ENCODE measurements around the gene EHMT2.
A peak's percentile ranks its signal among the peaks of the same experiment; 100 is the strongest.
"Not testable (repeated sequence)": the region's sequence is repeated elsewhere in the genome, so short reads cannot be mapped to it uniquely, and the experiment has no call there.

Gene EHMT2

DNA sequence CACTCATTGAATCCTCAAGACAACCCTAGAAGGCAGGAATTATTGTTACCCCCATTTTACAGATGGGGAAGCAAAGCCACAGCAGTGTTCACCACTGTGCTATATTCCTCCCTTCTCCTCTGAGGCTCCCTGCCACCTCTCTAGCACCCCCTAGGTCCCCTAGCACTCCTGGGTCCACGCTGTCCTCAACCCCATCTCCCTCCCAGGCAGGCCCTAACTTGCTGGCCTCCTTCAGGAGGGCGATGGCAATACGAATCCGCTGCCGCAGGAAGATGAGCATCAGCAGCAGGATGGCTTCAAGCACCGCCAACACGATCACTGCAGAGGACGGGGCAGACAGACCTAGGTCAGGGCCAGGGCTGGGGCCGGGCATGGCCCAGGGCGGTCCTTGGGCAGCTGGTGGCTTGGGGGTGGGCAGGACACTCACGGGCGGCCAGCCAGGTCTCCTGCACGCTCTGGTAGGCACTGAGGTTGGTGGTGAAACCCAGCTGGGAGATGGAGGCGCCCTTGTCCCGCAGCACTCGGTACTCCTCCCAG is 27.0 kb downstream of the EHMT2 start:
- DNase-seq (ENCODE audit: low read depth in 2 of 2) = no peak

DNA sequence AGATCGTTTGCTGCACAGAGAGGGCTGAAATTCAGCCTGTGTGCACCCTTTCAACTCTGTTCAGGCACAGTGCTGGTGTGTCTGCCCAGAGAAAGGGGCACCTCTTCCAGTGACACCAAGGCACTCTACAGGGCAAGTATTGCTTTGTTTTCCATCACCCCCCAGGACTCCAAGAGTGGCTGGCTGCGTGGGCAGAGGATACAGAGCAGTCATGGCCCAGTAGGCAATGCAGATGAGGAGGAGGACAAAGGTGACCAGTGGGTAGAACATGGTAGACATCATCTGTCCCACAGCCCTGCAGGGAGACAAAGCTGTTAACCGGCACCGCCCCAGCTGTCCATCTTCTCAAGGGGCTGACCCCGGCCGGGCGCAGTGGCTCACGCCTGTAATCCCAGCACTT is 28.2 kb downstream of the EHMT2 start:
- DNase-seq (ENCODE audit: low read depth in 2 of 2) = no peak

DNA sequence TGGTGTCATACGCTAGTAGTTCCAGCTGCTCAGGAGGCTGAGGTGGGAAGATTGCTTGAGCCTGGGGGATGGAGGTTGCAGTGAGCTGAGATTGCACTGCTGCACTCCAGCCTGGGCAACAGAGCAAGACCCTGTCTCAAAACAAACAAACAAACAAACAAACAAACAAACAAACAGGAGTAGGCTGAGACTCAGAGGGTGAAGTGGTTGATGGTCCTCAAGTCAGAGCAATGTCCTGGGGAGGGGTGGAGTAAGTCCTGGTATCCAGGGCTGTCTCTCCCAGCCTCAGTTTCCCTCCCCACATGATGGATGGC is 28.9 kb downstream of the EHMT2 start:
- DNase-seq (ENCODE audit: low read depth in 2 of 2) = not testable (repeated sequence)

DNA sequence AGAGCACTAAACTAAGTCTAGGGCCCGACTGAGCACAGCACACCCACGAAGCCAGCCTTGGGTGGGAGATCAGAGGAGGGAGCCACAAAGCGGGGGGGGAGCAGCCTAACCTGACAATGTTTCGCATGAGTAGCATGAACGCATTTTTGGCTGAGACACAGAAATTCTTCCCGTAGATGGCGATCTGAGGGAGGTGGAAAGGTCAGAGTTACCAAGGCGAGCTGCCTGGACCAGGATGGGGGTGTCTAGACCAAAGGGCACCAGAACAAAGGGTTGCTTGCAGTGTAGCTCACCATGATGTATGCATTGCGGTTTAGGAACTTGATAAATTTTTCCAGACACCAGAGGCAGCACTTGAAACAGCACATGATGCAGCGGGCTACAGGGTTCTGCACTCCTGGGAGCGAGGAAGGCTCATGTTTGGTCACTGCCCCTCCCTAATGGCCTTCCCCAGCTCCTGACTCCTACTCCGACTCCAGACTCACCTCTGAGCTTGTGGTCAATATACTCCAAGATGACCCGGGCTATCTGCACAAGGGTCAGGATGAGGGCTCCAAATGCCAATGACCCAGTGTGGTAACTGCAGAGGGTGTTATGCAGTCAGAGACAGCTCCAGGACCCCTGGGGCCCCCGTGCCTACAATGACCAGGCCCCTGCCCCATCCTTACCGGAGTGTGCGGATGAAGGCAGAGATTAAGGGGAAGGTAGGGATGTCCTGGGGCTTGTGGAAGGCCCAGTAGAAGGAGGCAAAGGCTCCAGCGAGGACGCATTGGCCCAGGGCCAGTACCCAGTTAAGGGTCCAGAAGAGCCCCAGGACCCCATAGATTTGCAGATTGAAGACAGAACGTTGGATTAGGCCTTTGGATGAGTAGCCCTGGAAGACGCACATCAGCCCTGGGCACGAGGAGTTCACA is 32.0 kb downstream of the EHMT2 start:
- DNase-seq (ENCODE audit: low read depth in 2 of 2) = no peak

DNA sequence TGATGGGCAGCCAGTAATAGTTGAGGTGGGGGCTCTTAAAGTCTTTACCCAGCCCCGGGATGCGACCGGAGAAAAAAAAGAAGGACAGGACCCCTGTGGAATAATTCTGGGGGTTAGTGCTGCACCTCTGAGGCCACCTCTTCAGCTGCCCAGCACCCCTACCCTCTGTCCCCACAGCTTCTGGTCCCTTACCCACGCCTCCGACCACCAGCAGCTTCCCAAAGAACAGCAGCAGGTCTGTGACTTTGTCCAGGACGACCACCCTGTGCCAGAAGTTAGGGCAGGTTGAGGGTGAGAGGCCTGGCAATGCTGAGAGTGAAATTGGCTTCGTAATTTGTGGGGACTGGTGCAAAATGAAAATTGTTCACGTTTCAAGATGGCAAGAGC is 32.7 kb downstream of the EHMT2 start:
- no peak for DNase-seq (ENCODE audit: low read depth in 2 of 2)

DNA sequence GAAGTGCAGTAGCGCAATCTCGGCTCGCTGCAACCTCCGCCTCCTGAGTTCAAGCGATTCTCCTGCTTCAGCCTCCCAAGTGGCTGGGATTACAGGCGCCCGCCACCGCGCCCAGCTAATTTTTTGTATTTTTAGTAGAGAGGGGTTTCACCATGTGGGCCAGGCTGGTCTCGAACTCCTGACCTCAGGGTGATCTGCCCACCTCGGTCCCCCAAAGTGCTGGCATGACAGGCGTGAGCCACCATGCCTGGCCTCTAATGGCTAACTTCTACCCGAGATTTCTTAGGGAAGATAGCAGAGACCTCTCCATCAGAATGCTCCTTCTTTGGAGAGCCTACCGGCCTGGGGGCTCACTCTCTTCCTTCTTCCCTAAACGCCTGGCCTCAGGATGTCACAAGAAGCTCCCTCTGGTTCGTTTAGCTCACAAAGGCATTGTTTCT is 33.4 kb downstream of the EHMT2 start:
- DNase-seq (ENCODE audit: low read depth in 2 of 2) = not testable (repeated sequence)

DNA sequence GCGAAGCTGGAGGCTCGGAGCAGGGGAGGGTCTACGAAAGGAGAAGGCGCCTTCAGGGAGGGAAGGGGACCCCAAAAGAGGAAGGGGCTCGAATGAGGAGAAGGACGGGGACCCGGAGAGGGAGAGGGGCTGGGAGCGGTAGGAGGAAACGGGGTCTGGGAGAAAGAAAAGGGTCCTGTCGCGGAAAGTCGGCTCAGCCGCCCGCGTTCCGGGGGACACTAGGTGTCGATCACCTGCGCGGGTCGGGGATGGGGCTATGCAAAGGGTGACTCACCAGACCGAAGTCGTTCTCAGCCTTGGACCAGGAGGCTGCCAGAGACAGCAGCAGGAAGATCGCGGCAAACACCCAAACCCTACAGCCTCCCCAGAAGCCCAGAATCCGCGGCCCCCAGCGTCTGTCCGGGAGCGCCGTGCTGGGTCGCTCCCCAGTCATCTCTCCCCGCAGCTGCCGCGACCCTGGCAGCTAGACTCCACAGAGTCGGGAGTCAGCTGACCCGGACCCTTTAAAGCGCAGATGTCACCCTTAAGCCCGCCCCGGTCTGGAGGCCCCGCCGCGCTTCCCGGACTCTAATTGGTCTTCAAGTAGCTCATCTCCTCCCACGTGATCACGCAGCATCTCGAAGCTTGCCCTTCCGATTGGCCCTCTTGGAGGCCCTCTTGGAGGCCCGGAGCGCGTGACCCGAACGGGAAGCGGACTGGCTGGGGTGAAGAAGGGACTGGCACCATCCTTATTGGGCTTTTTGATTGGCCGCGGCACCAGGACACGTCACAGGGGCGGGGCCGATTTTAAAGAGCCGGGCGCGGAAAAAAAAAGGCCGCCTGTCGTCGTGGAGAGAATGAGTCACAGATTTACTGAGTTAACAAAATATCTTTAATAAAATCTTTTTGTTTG is 34.9 kb downstream of the EHMT2 start, which contains the start of gene NEU1:
TSS of gene NEU1 (minus strand) at position 478 of the 892 bp plus-strand sequence. CDS start at position 433, 45 bp downstream.
- DNase-seq (ENCODE audit: low read depth in 2 of 2) = peak; percentile 97

DNA sequence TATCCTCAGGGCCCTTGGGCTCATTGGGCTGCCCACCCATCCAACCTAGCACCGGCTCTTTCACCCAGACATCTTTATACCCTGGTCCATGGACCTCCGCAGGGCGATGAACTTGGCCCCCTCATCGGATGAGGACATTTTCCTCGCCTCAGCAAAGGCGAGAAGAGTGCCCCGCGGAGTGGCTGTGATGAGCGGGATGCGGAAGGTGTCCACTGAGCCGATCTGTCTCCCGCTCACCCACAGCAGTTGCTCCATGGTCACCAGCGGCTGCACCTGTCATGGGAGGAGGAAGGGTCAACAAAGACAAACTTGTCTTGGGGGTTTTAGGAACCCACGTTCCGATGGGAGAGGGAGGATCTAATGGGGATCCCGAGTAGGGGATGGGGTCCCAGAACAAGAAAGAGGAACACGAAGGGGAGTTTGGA is 35.6 kb downstream of the EHMT2 start:
- no peak for DNase-seq (ENCODE audit: low read depth in 2 of 2)

DNA sequence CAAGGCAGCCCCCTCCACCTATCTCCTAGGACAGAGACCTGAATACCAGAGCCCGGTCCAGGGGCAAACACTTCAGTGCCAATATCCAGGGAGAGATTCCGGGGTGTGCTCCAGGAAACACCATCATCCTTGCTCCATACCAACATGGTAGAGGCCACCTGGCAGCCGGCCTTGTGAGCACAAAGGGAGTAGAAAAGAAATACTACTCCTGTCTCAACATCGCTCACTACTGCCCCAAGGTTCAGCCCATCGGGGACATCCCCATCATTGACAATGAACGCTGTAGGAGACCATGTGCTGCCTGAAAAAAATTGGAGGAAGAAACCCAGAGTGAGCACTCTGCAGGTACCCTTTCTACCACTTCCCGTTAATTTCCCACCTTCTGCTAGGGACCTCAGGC is 36.3 kb downstream of the EHMT2 start:
- no peak for DNase-seq (ENCODE audit: low read depth in 2 of 2)

DNA sequence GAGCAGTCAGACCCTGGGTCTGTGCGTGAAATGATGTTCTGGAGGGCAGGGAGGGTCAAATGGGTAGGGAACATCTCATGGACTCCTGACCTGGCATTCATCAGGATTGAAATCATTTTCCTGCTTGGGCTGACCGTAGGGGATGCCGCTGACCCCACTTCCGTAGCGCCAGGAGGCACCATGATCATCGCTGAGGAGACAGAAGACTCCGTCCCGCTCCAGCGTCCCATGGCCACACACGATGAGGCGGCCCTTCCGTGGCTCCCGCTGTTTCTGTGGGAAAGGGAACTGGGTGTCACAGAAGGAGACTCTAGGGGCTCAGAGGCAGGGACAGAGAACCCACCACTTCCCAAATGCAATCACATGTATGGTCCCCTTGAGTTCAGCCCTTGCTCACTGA is 37.1 kb downstream of the EHMT2 start:
- DNase-seq (ENCODE audit: low read depth in 2 of 2) = no peak

DNA sequence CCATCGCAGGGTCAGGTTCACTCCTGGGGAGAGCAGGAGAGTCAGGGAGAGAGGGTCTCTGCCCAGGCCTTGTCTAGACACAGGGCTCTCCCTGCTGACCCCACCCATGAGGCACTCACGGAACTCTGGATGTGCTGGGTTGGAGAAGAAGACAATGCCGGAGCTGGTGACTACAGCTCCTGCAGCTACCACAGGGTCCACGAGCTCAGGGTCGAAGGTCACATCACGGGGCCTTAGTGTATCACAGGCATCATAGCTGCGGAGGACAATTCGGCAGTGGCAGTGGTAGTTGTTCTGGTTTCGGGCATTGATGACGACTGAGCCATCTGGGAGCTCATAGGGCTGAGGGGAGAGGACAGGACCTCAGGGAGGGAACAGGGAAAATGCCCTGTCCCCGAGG is 37.6 kb downstream of the EHMT2 start:
- DNase-seq (ENCODE audit: low read depth in 2 of 2) = no peak

DNA sequence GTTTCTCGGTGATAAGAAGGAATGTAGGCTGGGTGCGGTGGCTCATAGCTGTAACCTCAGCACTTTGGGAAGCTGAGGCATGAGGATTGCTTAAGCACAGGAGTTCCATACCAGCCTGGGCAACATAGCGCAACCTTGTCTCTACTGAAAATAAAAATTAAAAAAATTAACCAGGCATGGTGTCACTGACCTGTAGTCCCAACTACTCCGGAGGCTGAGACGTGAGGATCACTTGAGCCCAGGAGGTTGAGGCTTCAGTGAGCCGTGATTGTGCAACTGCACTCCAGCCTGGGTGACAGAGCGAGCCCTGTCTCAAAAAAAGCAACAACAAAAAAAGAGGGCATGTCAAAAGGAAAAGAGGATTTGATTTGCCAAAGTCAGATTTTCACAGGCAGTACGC is 38.8 kb downstream of the EHMT2 start:
- no peak for DNase-seq (ENCODE audit: low read depth in 2 of 2)

DNA sequence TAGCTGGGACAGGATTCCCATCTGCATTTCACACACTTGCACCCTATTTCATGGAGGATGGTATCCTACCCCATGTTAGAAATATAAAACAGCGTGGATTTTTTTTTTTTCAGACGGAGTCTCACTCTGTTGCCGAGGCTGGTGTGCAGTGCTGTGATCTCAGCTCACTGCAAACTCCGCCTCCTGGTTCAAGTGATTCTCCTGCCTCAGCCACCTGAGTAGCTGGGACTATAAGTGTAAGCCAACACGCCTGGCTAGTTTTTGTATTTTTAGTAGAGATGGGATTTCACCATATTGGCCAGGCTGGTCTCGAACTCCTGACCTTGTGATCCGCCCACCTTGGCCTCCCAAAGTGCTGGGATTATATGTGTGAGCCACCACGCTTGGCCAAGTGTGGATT is 39.7 kb downstream of the EHMT2 start:
- DNase-seq (ENCODE audit: low read depth in 2 of 2) = not testable (repeated sequence)

DNA sequence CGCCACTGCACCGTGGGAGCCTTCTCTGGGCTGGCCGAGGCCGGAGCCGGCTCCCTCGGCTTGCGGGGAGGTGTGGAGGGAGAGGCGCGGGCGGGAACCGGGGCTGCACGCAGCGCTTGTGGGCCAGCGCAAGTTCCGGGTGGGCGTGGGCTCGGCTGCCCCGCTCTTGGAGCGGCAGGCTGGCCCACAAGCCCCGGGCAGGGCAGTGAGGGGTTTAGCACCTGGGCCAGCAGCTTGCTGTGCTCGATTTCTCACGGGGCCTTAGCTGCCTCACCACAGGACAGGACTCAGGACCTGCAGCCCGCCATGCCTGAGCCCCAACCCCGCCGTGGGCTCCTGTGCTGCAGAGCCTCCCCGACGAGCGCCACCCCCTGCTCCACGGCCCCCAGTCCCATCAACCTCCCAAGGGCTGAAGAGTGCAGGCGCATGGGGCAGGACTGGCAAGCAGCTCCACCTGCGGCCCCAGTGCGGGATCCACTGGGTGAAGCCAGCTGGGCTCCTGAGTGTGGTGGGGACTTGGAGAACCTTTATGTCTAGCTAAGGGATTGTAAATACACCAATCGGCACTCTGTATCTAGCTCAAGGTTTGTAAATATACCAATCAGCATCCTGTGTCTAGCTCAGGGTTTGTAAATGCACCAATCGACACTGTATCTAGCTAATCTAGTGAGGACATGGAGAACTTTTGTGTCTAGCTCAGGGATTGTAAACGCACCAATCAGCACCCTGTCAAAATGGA is 45.3 kb downstream of the EHMT2 start:
- DNase-seq (ENCODE audit: low read depth in 2 of 2) = not testable (repeated sequence)

DNA sequence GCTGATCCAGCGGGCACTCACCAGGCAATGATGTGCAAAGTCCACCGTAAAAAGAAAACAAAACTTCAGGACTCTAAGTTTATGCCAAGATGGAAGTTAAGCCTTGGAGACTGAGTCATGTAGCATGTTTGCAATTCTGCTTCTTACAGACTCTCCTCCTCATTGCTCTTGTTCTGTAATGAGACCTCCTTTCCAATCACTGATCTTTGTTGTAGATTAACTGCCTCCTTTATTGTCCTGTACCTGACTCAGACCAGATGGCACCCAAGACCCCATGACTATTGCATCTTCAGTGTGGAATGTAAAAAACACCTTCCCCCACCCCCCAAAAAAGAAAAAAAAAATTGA is 46.0 kb downstream of the EHMT2 start:
- DNase-seq (ENCODE audit: low read depth in 2 of 2) = no peak

DNA sequence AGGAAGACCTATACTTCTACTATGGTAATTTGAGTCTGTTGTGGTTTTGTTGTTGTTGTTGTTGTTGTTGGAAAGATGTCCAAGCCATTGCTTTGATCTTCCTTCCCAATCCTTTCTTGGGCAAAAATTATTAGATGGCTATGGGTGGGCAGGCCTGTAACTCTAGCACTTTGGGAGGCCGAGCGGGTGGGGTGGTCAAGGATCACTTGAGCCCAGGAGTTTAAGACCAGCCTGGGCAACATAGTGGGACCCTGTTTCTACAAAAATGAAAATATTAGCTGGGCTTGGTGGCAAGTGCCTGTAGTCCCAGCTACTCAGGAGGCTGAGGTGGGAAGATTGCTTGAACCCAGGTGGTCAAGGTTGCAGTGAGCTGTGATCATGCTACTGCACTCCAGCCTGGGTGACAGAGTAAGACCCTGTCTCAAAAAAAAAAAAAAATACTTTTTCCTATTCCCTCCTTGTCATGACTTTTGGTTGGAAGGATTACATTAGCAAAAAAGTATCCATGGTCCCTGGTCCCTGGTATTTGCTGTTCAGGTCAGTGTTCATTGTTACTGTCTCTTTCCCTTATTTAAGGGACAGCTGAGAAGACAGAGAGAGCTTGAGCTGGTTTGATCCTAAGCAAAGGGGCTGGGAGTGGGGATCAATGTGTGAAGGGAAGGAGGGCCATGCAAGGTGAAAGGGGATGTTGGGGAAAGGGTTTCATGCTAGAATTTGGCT is 46.6 kb downstream of the EHMT2 start:
- no peak for DNase-seq (ENCODE audit: low read depth in 2 of 2)

DNA sequence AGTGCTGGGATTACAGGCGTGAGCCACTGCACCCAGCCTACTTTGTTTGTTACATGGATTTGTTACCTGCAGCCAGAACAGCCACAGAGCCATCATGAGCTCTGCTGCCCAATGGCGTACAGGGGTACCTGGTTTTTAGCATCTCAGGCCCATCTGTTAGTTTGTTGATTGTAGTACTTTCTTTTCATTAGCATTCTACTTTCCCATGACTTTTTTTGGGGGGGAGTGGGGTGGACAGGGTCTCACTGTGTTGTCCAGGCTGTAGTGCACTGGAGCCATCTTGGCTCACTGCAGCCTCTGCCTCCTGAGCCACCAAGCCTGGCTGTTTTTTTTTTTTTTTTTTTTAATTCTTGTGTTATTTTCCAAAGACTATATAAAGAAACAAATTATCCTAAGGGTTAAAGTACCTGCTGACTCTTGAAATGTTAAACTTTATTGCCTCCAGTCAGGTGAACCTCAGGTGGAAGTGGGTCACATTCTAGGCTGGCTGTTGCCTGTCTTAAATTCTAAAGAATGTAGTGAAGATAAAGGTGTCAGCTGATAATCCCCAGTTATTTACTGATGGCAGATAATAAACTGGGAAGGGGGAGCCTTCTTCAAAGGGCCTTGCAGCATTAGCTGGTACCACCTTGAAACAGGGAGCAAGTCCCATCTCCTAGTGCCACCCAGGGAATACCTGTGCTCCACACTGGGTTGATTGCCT is 50.1 kb downstream of the EHMT2 start:
- no peak for DNase-seq (ENCODE audit: low read depth in 2 of 2)

DNA sequence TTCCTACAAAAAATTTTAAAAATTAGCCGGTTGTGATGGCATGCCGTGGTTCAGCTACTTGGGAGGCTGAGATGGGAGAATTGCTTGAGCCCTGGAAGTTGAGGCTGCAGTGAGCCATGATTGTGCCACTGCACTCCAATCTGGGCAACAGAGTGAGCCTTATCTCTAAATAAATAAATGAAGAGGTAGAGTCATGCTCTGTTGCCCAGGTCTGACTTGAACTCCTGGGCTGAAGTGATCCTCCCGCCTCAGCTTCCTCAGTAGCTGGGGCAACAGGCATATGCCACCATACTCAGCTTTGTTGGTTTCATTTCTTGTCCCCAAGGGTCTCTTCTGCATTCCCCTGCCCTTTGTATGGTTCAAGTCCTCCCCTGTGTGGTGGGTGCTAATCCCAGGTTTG is 53.0 kb downstream of the EHMT2 start:
- DNase-seq (ENCODE audit: low read depth in 2 of 2) = no peak

DNA sequence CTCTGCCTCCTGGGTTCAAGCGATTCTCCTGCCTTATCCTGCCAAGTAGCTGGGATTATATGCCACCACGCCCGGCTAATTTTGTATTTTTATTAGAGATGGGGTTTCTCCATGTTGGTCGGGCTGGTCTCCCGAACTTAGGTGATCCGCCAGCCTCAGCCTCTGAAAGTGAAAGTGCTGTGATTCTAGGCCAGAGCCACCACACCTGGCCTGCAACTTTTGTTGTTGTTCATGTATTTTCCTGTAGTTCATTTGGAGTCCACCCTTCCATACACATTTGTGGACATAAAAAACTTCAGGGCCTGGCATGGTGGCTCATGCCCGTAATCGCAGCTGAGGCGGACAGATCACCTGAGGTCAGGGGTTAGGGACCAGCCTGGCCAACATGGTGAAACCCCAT is 55.4 kb downstream of the EHMT2 start:
- DNase-seq (ENCODE audit: low read depth in 2 of 2) = no peak

DNA sequence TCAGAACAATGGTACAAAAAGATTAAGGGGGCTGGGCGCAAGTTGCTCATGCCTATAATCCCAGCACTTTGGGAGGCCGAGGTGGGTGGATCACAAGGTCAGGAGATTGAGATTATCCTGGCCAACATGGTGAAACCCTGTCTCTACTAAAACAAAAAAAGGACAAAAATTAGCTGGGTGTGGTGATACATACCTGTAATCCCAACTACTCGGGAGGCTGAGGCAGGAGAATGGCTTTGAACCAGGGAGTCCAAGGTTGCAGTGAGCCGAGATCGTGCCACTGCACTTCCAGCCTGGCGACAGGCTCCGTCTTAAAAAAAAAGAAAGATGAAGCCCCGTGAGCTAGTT is 57.7 kb downstream of the EHMT2 start:
- DNase-seq (ENCODE audit: low read depth in 2 of 2) = not testable (repeated sequence)

DNA sequence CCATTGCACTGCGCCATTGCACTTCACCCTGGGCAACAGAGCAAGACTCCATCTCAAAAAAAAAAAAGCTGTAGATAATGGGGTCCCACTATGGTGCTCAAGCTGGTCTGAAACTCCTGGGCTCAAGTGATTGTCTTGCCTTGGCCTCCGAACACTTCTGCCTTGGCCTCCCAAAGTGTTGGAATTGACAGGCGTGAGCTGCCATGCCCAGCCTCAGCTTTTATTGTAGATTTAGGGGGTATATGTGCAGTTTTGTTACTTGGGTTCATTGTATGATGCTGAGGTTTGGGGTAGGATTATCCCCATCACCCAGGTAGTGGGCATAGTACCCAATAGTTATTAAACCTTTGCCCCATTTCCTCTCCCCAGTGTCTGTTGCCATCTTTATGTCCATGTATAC is 58.5 kb downstream of the EHMT2 start:
- DNase-seq (ENCODE audit: low read depth in 2 of 2) = no peak

Data from stimulated activated CD8-positive, alpha-beta memory T cell treated with anti-CD3 and anti-CD28 coated beads, Interleukin-2, amount 100 ng/mL, for 48 hours (primary cell).